GM12801 (cell line): Measurements from ENCODE around the gene MRPL55.

Experiments used
- CTCF ChIP-seq: IDR thresholded peaks from one replicate; pipeline ENCODE4 v1.5.1; 2011; ENCODE audit warnings: control low read depth; ENCODE audit not compliant: insufficient read length; ENCODE audit errors: extremely low read depth

MRPL55 gene

GRCh38 chr1:228109073-228109961 lies at the start of gene MRPL55:
Gene MRPL55, minus strand, starts transcription at chr1:228109299. Its CDS starts 1,039 bp downstream, at chr1:228108260.
- no peak for TF ChIP-seq CTCF

GRCh38 chr1:228158151-228159007 lies 49.3 kb upstream of the MRPL55 start:
- no peak for TF ChIP-seq CTCF

- no peak for TF ChIP-seq CTCF
Observed at GRCh38 chr1:228157729-228158126, 48.6 kb upstream of the MRPL55 start.

- no peak for TF ChIP-seq CTCF
Observed at GRCh38 chr1:228156941-228157728, 48.0 kb upstream of the MRPL55 start.

- TF ChIP-seq CTCF, result no peak
Observed at GRCh38 chr1:228156515-228156881, 47.4 kb upstream of the MRPL55 start.

- TF ChIP-seq CTCF, result no peak
Observed at GRCh38 chr1:228155596-228156514, 46.8 kb upstream of the MRPL55 start.
